ENCODE results near the gene DBF4. TPM values are rescaled to one million over a fixed set of nuclear protein-coding genes. Genes with fewer than 3 reads are reported as not detected.
A peak's percentile ranks its signal among the peaks of the same experiment; 100 is the strongest.

Gene DBF4
- polyA plus RNA-seq, 1 of the 3 experiments (the other 2 are of a cell fraction) = 7.6 TPM

DNA sequence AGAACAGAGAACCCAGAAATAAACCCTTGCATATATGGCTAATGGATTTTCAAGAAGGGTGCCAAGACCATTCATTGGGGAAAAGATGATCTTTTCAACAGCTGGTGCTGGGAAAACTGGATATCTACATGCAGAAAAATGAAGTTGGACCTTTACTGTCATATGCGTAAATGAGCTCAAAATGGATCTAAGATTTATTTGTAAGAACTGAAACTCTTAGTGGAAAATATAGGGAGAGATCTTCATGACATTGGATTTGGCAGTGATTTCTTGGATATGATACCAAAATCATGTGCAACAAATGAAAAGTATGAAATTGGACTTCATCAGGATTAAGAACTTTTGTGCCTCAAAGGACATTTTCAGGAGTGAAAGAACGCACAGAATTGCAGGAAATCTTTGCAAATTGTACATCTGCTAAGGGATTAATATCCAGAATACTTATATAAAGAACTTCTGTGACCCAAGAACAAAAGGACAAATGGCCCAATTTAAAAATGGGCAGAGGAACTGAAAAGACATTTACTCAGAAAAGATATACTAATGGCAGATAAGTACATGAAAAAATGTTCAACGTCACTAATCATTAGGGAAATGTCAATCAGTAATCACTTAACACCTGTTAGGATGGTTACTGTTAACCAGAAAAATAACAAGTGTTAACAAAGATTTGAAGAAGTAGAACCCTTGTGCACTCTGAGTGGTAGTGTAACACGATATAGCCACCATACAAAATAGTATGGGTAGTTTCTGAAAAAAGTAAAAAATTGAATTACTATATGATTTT, 6.1 kb downstream of the DBF4 start (continued):
- TF ChIP-seq, protein P1, sequence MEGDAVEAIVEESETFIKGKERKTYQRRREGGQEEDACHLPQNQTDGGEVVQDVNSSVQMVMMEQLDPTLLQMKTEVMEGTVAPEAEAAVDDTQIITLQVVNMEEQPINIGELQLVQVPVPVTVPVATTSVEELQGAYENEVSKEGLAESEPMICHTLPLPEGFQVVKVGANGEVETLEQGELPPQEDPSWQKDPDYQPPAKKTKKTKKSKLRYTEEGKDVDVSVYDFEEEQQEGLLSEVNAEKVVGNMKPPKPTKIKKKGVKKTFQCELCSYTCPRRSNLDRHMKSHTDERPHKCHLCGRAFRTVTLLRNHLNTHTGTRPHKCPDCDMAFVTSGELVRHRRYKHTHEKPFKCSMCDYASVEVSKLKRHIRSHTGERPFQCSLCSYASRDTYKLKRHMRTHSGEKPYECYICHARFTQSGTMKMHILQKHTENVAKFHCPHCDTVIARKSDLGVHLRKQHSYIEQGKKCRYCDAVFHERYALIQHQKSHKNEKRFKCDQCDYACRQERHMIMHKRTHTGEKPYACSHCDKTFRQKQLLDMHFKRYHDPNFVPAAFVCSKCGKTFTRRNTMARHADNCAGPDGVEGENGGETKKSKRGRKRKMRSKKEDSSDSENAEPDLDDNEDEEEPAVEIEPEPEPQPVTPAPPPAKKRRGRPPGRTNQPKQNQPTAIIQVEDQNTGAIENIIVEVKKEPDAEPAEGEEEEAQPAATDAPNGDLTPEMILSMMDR (IDR thresholded peaks at IDR 0.05) = no peak
- no peak for TF ChIP-seq ELF1 (IDR thresholded peaks at IDR 0.05)
- TF ChIP-seq, protein P2, sequence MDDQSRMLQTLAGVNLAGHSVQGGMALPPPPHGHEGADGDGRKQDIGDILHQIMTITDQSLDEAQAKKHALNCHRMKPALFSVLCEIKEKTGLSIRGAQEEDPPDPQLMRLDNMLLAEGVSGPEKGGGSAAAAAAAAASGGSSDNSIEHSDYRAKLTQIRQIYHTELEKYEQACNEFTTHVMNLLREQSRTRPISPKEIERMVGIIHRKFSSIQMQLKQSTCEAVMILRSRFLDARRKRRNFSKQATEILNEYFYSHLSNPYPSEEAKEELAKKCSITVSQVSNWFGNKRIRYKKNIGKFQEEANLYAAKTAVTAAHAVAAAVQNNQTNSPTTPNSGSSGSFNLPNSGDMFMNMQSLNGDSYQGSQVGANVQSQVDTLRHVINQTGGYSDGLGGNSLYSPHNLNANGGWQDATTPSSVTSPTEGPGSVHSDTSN (IDR thresholded peaks at IDR 0.05) = no peak

DNA sequence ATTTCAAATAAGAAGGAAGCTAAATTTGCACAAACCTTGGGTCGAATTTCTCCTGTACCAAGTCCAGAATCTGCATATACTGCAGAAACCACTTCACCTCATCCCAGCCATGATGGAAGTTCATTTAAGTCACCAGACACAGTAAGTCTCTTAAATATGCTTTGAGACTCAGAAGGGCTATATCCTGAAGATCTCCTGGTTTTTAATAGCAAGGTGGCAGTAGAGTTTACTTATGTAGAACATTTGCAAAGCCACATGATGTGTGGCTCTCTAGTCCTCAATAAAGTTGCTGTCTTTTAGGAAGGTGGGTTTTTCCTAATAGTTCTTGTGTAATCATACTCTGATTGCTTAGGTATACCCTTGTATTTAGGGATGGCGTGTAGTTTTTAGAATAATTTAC, 8.7 kb downstream of the DBF4 start:
- ChIA-PET POLR2A (no interaction called here), CTCF (interaction anchor here (0.9 to 4.7 kb wide), 6 partner anchors 10 to 572 kb away, joined by 3 to 48 read pairs (median 4); no protein-coding TSS in a partner anchor)
- TF ChIP-seq TAF1 (IDR thresholded peaks at IDR 0.05; ENCODE audit: borderline replicate concordance, low read depth, low read length) = no peak
- no peak for TF ChIP-seq TEAD4 (IDR thresholded peaks at IDR 0.05; ENCODE audit: borderline replicate concordance, insufficient read depth)
- no peak for TF ChIP-seq EP300 (IDR thresholded peaks at IDR 0.05; ENCODE audit: borderline replicate concordance in 1 of 2, low read depth in 1 of 2, low read length in 1 of 2)
- no peak for TF ChIP-seq FOXM1 (IDR thresholded peaks at IDR 0.05; ENCODE audit: low read depth)
- no peak for TF ChIP-seq RAD21 (IDR thresholded peaks at IDR 0.05; ENCODE audit: low read length)
- TF ChIP-seq GABPA (IDR thresholded peaks at IDR 0.05; ENCODE audit: low read depth) = no peak
- no peak for TF ChIP-seq MXI1 (IDR thresholded peaks at IDR 0.05; ENCODE audit: low read depth, low read length)
- no peak for TF ChIP-seq FOSL2 (IDR thresholded peaks at IDR 0.05; ENCODE audit: borderline replicate concordance, low read depth)
- no peak for TF ChIP-seq CHD2 (IDR thresholded peaks at IDR 0.05; ENCODE audit: low read length, partially characterized antibody)
- TF ChIP-seq RCOR1 (IDR thresholded peaks at IDR 0.05; ENCODE audit: low read length) = no peak
- no peak for TF ChIP-seq NRF1 (IDR thresholded peaks at IDR 0.05; ENCODE audit: low read depth, low read length)
- TF ChIP-seq, protein P2 (IDR thresholded peaks at IDR 0.05) = no peak
- TF ChIP-seq, protein P3, sequence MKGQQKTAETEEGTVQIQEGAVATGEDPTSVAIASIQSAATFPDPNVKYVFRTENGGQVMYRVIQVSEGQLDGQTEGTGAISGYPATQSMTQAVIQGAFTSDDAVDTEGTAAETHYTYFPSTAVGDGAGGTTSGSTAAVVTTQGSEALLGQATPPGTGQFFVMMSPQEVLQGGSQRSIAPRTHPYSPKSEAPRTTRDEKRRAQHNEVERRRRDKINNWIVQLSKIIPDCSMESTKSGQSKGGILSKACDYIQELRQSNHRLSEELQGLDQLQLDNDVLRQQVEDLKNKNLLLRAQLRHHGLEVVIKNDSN (IDR thresholded peaks at IDR 0.05; ENCODE audit: borderline replicate concordance, low read depth) = no peak
- TF ChIP-seq, protein P4, sequence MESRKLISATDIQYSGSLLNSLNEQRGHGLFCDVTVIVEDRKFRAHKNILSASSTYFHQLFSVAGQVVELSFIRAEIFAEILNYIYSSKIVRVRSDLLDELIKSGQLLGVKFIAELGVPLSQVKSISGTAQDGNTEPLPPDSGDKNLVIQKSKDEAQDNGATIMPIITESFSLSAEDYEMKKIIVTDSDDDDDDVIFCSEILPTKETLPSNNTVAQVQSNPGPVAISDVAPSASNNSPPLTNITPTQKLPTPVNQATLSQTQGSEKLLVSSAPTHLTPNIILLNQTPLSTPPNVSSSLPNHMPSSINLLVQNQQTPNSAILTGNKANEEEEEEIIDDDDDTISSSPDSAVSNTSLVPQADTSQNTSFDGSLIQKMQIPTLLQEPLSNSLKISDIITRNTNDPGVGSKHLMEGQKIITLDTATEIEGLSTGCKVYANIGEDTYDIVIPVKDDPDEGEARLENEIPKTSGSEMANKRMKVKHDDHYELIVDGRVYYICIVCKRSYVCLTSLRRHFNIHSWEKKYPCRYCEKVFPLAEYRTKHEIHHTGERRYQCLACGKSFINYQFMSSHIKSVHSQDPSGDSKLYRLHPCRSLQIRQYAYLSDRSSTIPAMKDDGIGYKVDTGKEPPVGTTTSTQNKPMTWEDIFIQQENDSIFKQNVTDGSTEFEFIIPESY (IDR thresholded peaks at IDR 0.05; ENCODE audit: borderline replicate concordance, low read depth) = no peak
- no peak for TF ChIP-seq RXRA (IDR thresholded peaks at IDR 0.05; ENCODE audit: borderline replicate concordance, low read depth)
- no peak for TF ChIP-seq JUND (IDR thresholded peaks at IDR 0.05)
- TF ChIP-seq FOXJ3 (CRISPR knock-in tag; IDR thresholded peaks at IDR 0.05) = no peak
- TF ChIP-seq ELF1 (IDR thresholded peaks at IDR 0.05) = no peak
- TF ChIP-seq NFIC (IDR thresholded peaks at IDR 0.05; ENCODE audit: borderline replicate concordance) = no peak
- no peak for TF ChIP-seq GATA2 (CRISPR knock-in tag; IDR thresholded peaks at IDR 0.05)

More for the DNA sequence above, 8.7 kb downstream of the DBF4 start:
- no peaks in the 10 kb centered on the region for H3K9me2 ChIP-seq
- peaks cover 0 to 5% of the 10 kb centered on the region in 2 experiments; a peak in 2 of 4 replicates for H3K4me1 ChIP-seq (ENCODE audit: control insufficient read depth in 1 of 2, insufficient read depth in 2 of 2, low read depth in 1 of 2, low read length in 1 of 2)
- no peak for DNase-seq
- peaks cover 56 to 59% of the 10 kb centered on the region in 2 experiments for H3K36me3 ChIP-seq (replicated peaks in 1 of 2; ENCODE audit: control insufficient read depth in 1 of 2, insufficient read depth in 2 of 2, low read length in 1 of 2)
- H3K9ac ChIP-seq = no peak overlapping the region
- no peaks in the 10 kb centered on the region for H3K9me3 ChIP-seq
- H3K4me3 ChIP-seq (ENCODE audit: low read depth in 2 of 2, low read length in 1 of 2) = no peak overlapping the region
- peak overlapping the region in 1 of 2 experiments; percentile 16; a peak in 1 of 4 replicates for H3K27ac ChIP-seq (ENCODE audit: low read depth in 2 of 2, low read length in 1 of 2)
- no peak overlapping the region for H3K4me2 ChIP-seq
- WGBS (ENCODE audit: low lambda C conversion rate) = 95% methylated on average over 2 of the region's 2 CpGs
- H3K27me3 ChIP-seq (ENCODE audit: insufficient read depth) = no peaks in the 10 kb centered on the region
- H3K79me2 ChIP-seq (ENCODE audit: insufficient read depth) = peaks cover 86% of the 10 kb centered on the region
- no peak overlapping the region for H2AFZ ChIP-seq (ENCODE audit: low read depth)
- H3F3A ChIP-seq (replicated peaks; ENCODE audit: insufficient read depth) = peaks cover 9% of the 10 kb centered on the region
- H4K20me1 ChIP-seq (ENCODE audit: insufficient read depth) = no peaks in the 10 kb centered on the region; the same call in 1 of the 2 replicates
